SU-DHL-6 (cell line): Measurements from ENCODE around the gene HS3ST3A1.

Experiments
- H2AFZ ChIP-seq: fragments of 200-600 bp; sonication (generic); 2 replicates; pipeline ENCODE4 v1.6.1; 2014; ENCODE audit warnings: low read depth, mild to moderate bottlenecking, moderate library complexity, mixed read lengths, antibody characterized with exemption, low read length; ENCODE audit not compliant: severe bottlenecking
- H3F3A ChIP-seq: fragments of 200-600 bp; shearing (Covaris generic); 2 replicates; pipeline ENCODE4 v1.6.0; 2016; ENCODE audit warnings: antibody characterized with exemption, mild to moderate bottlenecking; ENCODE audit not compliant: insufficient read depth
- H3K27ac ChIP-seq: fragments of 200-600 bp; sonication (generic); 2 replicates; pipeline ENCODE4 v1.5.1; 2016; ENCODE audit warnings: low read depth, mild to moderate bottlenecking, low read length, moderate library complexity, mixed read lengths
- H3K27me3 ChIP-seq: fragments of 200-600 bp; sonication (generic), shearing (Covaris generic); 2 replicates; pipeline ENCODE4 v1.6.0; 2014; ENCODE audit warnings: mild to moderate bottlenecking, low read length
- H3K36me3 ChIP-seq: fragments of 200-600 bp; sonication (generic); 2 replicates; pipeline ENCODE4 v1.6.1; 2014; ENCODE audit warnings: mild to moderate bottlenecking, low read length, mixed read lengths
- H3K4me2 ChIP-seq: fragments of 300-600, 200-600 bp; shearing (Covaris generic), sonication (generic); 2 replicates; pipeline ENCODE4 v1.6.0; 2014; ENCODE audit warnings: low read length, low read depth, mild to moderate bottlenecking; ENCODE audit not compliant: poor library complexity, severe bottlenecking
- H3K4me3 ChIP-seq: fragments of 200-600 bp; sonication (generic); 2 replicates; pipeline ENCODE4 v1.5.1; 2014; ENCODE audit warnings: antibody characterized with exemption, low read length, mild to moderate bottlenecking, mixed read lengths; ENCODE audit not compliant: insufficient read depth, poor library complexity, severe bottlenecking
- H3K79me2 ChIP-seq: fragments of 200-600 bp; sonication (generic); 2 replicates; pipeline ENCODE4 v1.6.1; 2014; ENCODE audit warnings: mild to moderate bottlenecking, low read length, moderate library complexity; ENCODE audit not compliant: insufficient read depth
- H3K9ac ChIP-seq: fragments of 200-600 bp; sonication (generic); 2 replicates; pipeline ENCODE4 v1.7.0; 2014; ENCODE audit warnings: mild to moderate bottlenecking, low read length
- H3K9me2 ChIP-seq: fragments of 200-600 bp; sonication (generic); replicated peaks from 2 replicates; pipeline ENCODE4 v1.6.1; 2014; ENCODE audit warnings: low read length; ENCODE audit not compliant: insufficient read depth
- H3K9me3 ChIP-seq: fragments of 200-600 bp; sonication (generic); 2 replicates; pipeline ENCODE4 v1.6.1; 2014; ENCODE audit warnings: low read length, mixed read lengths; ENCODE audit not compliant: insufficient read depth
- H4K20me1 ChIP-seq: fragments of 200-600 bp; sonication (generic); 2 replicates; pipeline ENCODE4 v1.6.1; 2014; ENCODE audit warnings: low read depth, mild to moderate bottlenecking, antibody characterized with exemption, low read length, moderate library complexity, mixed read lengths
- CTCF ChIP-seq: fragments of 200-600 bp; sonication (generic); IDR thresholded peaks from one replicate; pipeline ENCODE4 v1.5.1; 2017; ENCODE audit warnings: antibody characterized with exemption, mild to moderate bottlenecking, low read length, moderate library complexity; ENCODE audit not compliant: insufficient read depth, poor library complexity, severe bottlenecking
- EZH2phosphoT487 ChIP-seq: fragments of 200-600 bp; sonication (generic), shearing (Covaris generic); conservative IDR thresholded peaks from 2 replicates; pipeline ENCODE4 v1.6.1; 2018; ENCODE audit warnings: mild to moderate bottlenecking, antibody characterized with exemption, low read length, moderate library complexity, mixed read lengths

The HS3ST3A1 gene

GRCh38 chr17:13601322-13601775 lies 380 bp downstream of the HS3ST3A1 start:
- Histone ChIP-seq H2AFZ (no peak overlapping the region), H3K4me2 (no peak overlapping the region), H4K20me1 (no peaks in the 10 kb centered on the region), H3K27ac (no peak overlapping the region), H3K4me3 (no peak overlapping the region), H3K27me3 (no peaks in the 10 kb centered on the region), H3K9me2 (no peaks in the 10 kb centered on the region), H3K36me3 (no peaks in the 10 kb centered on the region), H3K9ac (no peak overlapping the region), H3K9me3 (no peaks in the 10 kb centered on the region), H3F3A (no peaks in the 10 kb centered on the region), H3K79me2 (no peaks in the 10 kb centered on the region)
- TF ChIP-seq CTCF: no peak
- no peak for TF ChIP-seq EZH2phosphoT487

GRCh38 chr17:13600475-13601321 lies 1.0 kb downstream of the HS3ST3A1 start:
- H3K9me2 ChIP-seq: no peaks in the 10 kb centered on the region
- no peaks in the 10 kb centered on the region for H3K36me3 ChIP-seq
- H2AFZ ChIP-seq: no peak overlapping the region
- H4K20me1 ChIP-seq: no peaks in the 10 kb centered on the region
- no peak for TF ChIP-seq CTCF
- H3K79me2 ChIP-seq: no peaks in the 10 kb centered on the region
- H3K27me3 ChIP-seq: no peaks in the 10 kb centered on the region
- no peaks in the 10 kb centered on the region for H3F3A ChIP-seq
- H3K9me3 ChIP-seq: no peaks in the 10 kb centered on the region
- no peak overlapping the region for H3K4me3 ChIP-seq
- no peak overlapping the region for H3K9ac ChIP-seq
- no peak overlapping the region for H3K27ac ChIP-seq
- H3K4me2 ChIP-seq: no peak overlapping the region

- no peaks in the 10 kb centered on the region for H3K9me3 ChIP-seq
- H4K20me1 ChIP-seq: no peaks in the 10 kb centered on the region
- H3K4me3 ChIP-seq: no peak overlapping the region
- TF ChIP-seq CTCF (no peak), EZH2phosphoT487 (no peak)
- no peaks in the 10 kb centered on the region for H3K36me3 ChIP-seq
- H2AFZ ChIP-seq: no peak overlapping the region
- no peak overlapping the region for H3K9ac ChIP-seq
- no peaks in the 10 kb centered on the region for H3F3A ChIP-seq
- H3K27ac ChIP-seq: no peak overlapping the region
- H3K9me2 ChIP-seq: no peaks in the 10 kb centered on the region
- H3K4me2 ChIP-seq: no peak overlapping the region
- H3K27me3 ChIP-seq: no peaks in the 10 kb centered on the region
- H3K79me2 ChIP-seq: no peaks in the 10 kb centered on the region
These were observed 1.9 kb downstream of the HS3ST3A1 start for GRCh38 chr17:13599864-13600263.
